HG03097 (cell line): ENCODE results near the gene UBE2G2.

Experiments used
- ATAC-seq: cut with Tn5 transposase; IDR thresholded peaks from one replicate; pipeline ENCODE4 v1.9.1; 2021; ENCODE audit not compliant: unreplicated experiment, low FRiP score

Gene UBE2G2

GRCh38 chr21:44792702-44793591 is 8.7 kb downstream of the UBE2G2 start:
- no peak for ATAC-seq

DNA sequence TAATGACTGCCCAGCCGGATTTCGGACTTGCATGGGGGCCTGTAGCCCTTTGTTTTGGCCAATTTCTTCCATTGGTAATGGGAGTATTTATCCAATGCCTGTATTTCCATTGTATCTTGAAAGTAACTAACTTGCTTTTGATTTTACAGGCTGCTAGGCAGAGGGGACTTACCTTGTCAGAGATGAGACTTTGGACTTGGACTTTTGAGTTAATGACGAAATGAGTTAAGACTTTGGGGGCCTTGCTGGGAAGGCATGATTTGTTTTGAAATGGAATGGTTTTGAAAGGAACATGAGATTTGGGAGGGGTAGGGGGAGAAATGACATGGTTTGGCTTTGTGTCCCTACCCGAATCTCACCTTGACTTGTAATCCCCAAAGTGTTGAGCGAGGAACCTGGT is 9.6 kb downstream of the UBE2G2 start:
- ATAC-seq: no peak

DNA sequence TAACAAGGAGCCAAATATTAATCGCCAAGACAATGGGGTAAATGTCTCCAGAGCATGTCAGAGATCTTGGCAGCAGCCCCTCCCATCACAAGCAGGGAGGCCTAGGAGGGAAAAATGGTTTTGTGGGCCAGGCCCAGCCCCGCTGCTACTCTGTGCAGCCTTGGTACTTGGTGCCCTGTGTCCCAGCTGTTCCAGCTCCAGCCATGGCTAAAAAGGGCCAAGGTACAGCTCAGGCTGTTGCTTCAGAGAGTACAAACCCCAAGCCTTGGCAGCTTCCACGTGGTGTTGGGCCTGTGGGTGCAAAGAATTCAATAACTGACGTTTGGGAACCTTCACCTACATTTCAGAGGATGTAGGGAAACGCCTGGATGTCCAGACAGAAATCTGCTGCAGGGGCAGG is 10.4 kb downstream of the UBE2G2 start:
- ATAC-seq: no peak

DNA sequence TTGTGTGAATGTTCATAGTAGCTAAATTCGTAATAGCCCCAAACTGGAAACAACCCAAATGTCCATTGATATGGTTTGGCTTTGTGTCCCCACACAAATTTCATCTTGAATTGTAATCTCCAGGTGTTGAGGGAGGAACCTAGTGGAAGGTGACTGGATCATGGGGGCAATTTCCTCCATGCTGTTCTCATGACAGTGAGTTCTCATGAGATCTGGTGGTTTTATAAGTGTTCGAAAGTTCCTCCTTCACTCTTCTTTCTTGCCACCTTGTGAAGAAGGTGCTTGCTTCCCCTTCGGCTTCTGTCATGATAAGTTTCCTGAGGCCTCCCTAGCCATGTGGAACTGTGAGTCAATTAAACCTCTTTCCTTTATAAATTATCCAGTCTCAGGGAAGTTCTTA is 11.3 kb downstream of the UBE2G2 start:
- ATAC-seq: no peak

DNA sequence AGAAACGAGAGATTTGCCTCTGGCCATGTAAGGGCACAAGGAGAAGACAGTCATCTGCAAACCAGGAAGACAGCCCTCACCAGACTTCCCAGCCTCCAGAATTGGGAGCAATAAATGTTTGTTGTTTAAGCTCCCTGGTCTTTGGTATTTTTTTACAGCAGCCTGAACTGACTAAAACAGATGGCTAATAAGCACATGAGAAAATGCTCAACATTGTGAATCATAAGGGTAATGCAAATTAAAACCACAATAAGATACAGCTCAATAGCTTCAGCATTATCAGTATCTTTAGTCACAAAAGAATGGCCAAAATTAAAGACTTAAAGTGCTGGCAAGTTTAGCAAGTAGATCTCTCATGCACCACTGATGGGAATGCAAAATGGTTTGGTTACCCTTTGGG is 11.7 kb downstream of the UBE2G2 start:
- ATAC-seq: no peak

DNA sequence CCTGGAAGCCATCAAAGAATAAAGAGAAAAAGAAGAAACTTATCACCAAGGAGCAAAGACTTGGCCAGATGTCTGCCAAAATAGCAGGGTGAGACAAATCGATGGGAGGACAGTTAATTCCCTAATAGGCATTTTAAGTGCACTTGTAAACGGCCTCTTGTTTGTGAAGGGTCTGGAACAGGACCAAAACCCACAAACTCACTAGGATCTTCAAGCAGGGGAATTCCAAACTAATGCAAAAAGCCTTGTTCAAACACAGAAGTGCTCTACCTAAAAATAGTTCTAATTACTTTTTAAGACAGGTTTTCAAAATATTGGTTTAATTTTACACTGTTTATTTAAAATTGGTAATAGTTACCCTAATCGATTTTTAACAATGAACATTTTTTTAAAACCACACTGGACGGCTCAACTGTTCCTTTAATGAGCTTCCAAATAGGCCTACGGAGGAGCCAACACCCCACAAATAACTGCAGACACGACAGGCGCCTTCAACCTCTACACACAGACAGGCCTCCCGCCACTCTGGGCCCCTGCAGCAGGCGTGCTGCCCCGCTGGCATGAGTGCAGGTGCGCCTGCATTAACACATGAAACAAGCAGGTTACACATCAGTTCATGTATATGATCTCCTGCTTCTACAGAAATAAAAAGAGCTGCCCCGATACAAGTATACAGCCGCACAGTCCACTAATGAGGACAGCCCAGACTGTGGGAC is 15.8 kb downstream of the UBE2G2 start:
- ATAC-seq: no peak

DNA sequence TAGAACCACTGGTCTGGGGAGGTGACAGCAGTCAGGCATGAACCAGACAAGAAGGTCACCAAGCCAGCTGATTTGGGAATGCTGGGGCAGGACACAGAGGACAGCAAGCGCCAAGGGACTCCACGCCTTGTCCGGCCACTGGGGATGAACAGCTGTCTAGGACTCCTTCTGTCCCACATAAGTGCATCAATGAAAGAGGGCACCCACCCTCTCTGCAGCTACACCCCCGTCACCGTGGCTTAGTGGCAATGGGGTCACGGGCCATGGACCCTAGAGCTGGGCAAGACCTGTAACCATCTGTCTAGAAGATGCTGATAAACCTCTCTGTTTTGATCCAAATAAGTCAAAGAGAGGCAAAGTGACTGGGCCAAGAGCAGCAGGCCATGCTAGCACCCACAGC is 16.8 kb downstream of the UBE2G2 start:
- no peak for ATAC-seq

DNA sequence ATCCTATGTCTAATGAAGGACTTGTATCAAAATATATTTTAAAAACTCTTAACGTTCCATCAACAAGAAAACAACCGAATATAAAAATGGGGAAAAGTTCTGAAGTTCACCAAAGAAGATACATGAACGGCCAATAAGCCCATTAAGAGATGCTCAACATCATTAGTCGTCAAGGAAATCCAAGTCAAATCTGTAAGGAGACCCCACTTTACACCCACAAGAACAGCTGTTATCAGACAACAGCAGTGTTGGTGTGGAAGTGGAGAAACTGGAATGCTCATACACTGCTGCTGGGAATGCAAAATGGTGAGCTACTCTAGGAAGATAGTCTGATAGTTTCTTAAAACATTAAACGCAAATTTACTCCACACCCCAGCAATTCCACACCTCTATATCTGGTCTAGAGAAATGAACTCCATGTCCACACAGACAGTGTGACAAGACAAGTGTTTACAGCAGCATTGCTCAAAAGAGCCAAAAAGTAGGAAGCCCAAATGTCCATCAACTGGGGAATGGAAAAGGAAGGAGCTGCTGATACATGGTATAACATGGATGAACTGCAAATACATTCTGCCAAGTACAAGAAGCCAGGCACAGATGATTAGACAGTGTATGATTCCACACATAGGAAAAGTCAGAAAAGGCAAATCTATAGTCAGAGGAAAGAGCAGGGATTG is 18.5 kb downstream of the UBE2G2 start:
- no peak for ATAC-seq

DNA sequence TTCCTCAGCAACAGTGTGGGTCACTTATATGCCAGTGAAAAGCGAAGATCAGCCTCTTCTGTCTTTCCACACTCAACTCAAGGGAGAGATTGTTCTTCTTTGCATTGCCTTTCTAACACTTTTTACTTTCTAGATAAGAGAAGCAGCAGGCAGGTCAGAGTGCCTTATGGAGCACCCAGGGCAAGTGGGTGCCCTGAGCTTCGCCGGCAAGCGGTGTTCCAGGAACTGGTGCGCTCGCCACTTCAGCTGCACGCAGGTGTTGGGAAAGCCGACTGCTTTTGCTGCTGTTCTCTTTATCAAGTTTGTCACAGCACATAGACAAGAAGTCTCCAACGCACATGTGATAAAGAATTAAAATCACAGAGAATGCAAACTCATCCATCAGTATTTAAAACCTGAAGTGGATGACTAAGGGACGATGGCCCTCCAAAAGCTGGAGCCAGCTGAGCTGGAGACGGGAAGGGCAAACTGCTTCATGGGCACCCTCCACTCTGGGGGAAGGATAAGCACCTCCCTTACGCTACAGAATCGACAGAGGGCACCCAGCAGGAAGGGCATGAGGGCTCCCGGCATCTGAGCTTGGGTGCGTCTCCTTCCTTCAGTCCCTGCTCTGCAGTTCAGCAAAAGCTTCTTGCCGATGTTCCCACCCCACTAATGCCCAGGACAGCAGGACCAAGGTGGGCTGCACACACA is 20.7 kb downstream of the UBE2G2 start:
- ATAC-seq: no peak

GRCh38 chr21:44780137-44780502 is 21.5 kb downstream of the UBE2G2 start:
- ATAC-seq: no peak

GRCh38 chr21:44779417-44780136 is 22.0 kb downstream of the UBE2G2 start:
- no peak for ATAC-seq

GRCh38 chr21:44778983-44779382 is 22.6 kb downstream of the UBE2G2 start:
- no peak for ATAC-seq

DNA sequence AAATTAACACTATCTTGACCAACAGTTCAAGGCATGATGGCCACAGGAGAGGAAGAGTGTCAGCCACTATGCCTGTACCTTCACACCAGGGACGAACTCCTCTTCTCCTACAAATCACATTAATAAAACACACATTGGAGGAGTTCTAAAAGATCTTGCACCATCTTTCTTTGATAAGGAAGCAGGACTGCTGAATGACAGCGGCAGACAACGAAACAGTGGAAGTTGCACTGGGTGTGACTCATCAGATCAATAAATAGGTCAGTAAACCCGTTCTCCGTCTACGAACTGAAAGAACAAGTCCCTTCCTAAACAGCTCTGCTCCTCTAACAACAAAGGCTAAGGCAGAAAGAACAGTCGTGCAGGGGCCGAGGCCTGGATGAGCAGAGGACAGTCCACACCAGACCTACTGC is 23.1 kb downstream of the UBE2G2 start:
- ATAC-seq: no peak

DNA sequence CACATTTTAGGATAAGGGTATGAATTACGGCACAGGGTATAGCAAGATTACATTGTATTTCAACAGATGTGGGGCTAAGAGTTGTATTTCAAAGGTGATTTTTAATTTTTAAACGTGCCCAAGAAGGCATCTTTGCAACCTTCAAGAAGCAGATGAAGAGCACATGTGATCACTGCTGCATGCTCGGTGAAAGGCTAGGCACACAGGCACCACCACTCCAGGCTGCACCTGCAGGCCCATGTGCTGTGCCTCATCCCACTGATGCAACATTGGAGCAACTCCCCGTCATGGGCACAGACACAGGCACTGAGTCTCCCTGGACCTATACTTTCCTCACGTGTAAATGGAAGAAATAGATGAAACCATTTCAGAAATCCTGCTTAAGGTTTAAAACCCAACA is 23.5 kb downstream of the UBE2G2 start:
- ATAC-seq: no peak

GRCh38 chr21:44774972-44775371 is 26.6 kb downstream of the UBE2G2 start:
- no peak for ATAC-seq

DNA sequence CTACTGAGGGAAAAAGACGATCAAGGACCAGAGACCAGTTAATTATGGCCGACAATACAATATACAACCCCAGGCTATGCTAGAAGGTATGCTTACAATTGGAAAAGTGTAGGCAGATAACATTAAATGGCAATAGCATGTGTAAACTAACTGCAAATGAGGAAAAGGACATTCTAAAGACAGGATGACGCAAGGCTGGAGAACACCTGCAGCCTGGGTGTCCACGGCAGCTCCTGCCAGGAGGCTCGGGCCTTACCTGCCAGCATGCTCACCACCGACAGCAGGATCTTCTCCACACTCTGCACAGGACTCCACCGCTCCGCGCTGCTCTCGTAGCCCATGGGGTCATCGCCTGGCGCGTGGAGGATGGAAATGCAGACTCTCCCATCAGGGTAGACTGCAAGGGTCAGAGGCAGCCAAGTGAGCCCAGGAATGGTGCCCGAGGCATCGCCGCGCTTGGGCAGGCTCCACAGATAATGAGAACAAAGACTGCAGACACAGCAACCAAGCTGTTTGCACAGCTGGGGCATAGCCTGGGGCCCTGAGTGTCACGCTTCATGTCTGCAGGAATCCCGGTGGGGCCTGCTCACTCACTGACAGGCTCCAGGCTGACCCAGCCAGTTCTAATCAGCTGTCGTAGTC is 28.2 kb downstream of the UBE2G2 start:
- no peak for ATAC-seq

DNA sequence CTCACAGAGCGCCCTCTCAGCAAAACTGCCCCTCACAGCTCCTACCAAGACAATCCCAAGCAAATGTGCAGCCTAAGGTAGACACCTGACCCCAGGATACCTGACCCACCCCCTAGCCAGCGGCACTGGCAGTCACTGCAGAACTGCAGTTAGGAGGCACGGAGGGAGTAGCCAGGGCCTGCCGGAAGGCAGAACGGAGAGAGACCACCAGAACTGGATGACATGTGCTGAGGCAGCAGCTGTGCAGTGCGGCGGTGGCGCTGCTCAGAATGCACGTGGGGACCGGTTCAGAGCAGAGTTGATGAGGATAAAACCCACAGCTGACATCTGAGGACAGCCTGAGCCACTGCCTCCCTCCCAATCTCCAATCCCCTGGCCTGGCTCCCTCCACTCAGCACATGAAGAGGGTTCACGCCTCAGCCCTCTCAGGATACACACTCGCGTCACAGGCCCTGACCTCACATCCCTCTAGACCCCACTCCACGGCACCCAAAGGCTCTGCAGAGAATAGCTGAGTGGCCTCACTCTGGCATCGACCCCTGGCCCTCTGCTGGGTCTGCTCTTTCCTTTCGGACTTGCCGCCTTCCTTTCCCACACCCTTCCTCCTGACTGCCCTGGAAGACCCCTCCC is 29.6 kb downstream of the UBE2G2 start:
- ATAC-seq: no peak

DNA sequence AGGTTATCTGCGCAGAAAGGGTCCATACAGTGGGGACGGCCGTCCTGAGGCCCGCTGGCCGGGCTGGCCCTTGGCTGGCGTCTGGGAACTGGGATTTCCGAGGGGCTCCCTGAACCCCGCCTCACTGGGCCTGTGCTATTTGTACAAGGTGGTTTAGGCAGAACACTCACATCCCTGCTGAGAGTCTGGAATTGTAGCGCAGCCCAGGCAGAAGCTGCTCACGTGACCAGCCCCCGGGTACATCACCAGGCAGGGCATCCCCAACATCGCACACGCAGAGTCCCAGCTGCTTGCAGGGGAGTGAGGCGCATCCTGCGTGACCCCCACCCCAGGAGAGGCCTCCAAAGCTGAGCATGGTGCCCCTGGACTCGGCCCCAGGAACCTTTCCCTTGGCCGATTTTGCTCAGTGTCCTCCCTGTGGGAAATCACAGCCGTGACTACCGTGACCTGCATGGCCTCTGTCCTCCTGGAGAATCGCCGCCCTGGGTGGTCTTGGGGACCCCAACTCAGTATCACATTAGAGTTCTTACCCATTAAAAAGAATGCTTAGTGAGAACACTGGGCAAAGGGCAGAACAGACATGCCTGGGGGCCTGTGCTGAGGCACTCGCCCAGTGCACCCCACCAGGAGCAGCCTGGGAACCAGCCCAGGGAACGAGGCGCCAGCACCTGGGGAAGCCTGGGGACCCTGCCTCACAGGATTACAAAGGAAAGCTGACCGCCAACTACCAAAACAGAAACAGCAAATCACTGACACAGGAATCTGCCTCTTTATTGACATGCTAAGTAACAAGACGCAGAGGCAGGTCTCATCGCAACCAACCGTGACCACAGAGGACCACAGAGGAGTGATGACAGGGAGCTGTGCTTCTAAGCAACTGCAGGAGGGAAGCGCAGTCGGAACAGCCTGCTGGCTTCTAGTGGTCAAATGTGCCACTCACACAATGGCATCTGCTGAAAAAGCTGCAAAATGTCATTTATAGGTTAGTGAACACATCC is 33.5 kb downstream of the UBE2G2 start:
- no peak for ATAC-seq
